GM12801 (cell line): ENCODE measurements around the gene CHD9.

ENCODE experiments used
- CTCF ChIP-seq: IDR thresholded peaks from one replicate; pipeline ENCODE4 v1.5.1; 2011; ENCODE audit warnings: control low read depth; ENCODE audit not compliant: insufficient read length; ENCODE audit errors: extremely low read depth

CHD9 gene

GRCh38 chr16:53089434-53090285 lies 34.9 kb downstream of the CHD9 start:
- no peak for TF ChIP-seq CTCF

GRCh38 chr16:53090286-53090590 lies 35.4 kb downstream of the CHD9 start:
- no peak for TF ChIP-seq CTCF

- no peak for TF ChIP-seq CTCF
These were observed 36.0 kb downstream of the CHD9 start for GRCh38 chr16:53090591-53091411.

GRCh38 chr16:53091466-53092211 lies 36.8 kb downstream of the CHD9 start:
- no peak for TF ChIP-seq CTCF

- TF ChIP-seq CTCF, result no peak
These were observed 37.5 kb downstream of the CHD9 start for GRCh38 chr16:53092284-53092683.

- no peak for TF ChIP-seq CTCF
These were observed 38.5 kb downstream of the CHD9 start for GRCh38 chr16:53093162-53093744.
